Measurements from ENCODE around the gene DDHD1.

DNA sequence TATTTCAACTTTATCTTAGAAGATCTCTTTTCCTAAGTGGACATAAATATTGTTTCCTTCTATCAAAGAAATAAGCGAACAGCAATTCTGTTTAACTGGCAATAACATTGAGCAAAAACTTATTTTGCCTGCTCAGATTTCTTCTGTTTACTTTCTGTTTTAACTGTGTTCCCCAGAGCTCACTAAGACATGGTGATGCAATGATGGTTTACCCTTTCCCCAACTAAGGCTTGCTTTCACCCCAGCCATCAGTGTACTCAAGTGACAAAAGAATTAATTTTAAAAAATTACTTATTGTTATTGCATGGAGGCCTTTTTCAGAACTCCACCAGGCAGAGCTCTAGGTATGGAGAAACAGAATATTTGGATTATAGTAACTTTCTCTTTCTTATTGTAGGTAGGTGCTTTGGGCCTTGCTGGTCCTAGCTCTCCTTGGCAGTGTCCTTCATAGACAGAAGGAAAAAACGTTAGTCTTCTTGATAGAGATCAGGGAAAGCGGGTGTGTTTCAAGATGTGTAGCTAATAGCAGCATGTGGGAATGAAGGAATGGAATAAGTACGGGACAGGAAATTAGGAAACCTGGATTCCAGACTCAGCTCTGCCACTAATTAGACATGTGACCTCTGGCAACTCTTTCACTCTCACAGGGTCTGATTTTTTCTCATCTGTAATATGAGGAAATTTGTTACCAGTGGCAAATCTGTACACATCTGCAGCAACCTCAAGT, 14.6 kb upstream of the DDHD1 start:
- TF ChIP-seq, protein P1, sequence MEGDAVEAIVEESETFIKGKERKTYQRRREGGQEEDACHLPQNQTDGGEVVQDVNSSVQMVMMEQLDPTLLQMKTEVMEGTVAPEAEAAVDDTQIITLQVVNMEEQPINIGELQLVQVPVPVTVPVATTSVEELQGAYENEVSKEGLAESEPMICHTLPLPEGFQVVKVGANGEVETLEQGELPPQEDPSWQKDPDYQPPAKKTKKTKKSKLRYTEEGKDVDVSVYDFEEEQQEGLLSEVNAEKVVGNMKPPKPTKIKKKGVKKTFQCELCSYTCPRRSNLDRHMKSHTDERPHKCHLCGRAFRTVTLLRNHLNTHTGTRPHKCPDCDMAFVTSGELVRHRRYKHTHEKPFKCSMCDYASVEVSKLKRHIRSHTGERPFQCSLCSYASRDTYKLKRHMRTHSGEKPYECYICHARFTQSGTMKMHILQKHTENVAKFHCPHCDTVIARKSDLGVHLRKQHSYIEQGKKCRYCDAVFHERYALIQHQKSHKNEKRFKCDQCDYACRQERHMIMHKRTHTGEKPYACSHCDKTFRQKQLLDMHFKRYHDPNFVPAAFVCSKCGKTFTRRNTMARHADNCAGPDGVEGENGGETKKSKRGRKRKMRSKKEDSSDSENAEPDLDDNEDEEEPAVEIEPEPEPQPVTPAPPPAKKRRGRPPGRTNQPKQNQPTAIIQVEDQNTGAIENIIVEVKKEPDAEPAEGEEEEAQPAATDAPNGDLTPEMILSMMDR (IDR thresholded peaks at IDR 0.05), result no peak
- TF ChIP-seq POLR2A (IDR thresholded peaks at IDR 0.05), result no peak

Measured in Peyer's patch (tissue), 4 donors.